AG04450 (cell line): ENCODE data around the gene JUP. TPM values are rescaled to one million over a fixed set of nuclear protein-coding genes. Genes with fewer than 3 reads are reported as not detected.

Experiments
- CTCF ChIA-PET: fragments of 300-600, 350-600 bp; formaldehyde crosslinking; extraction: SDS; loops from one replicate; lab custom pipeline; 2022; ENCODE audit warnings: antibody characterized with exemption, inconsistent platforms; lab: Charles Lee
- POLR2A ChIA-PET: fragments of 350-600 bp; formaldehyde crosslinking; extraction: SDS; loops from one replicate; lab custom pipeline; 2021; ENCODE audit warnings: antibody characterized with exemption, inconsistent platforms; lab: Yijun Ruan, JAX
- DNase-seq: peaks from one replicate; pipeline ENCODE4 v3.0.0-alpha.2; 2011; ENCODE audit warnings: low read depth, low spot score
- H3K27ac ChIP-seq: one replicate; pipeline ENCODE4 v1.5.1; 2012; ENCODE audit warnings: low read depth, low read length, control low read depth
- H3K27me3 ChIP-seq: one replicate; pipeline ENCODE4 v1.6.0; 2012; ENCODE audit warnings: low read length; ENCODE audit not compliant: control insufficient read depth, insufficient read depth
- H3K4me3 ChIP-seq: 2 replicates; pipeline ENCODE4 v1.5.1; 2011; ENCODE audit warnings: mild to moderate bottlenecking, low read depth, low read length, control low read depth
- H3K9me3 ChIP-seq: 2 replicates; pipeline ENCODE4 v1.5.1; 2012; ENCODE audit warnings: low read length; ENCODE audit not compliant: control insufficient read depth, insufficient read depth
- CTCF ChIP-seq: IDR thresholded peaks from 2 replicates; pipeline ENCODE4 v1.5.1; 2011; ENCODE audit warnings: low read depth, low read length, control low read depth, inconsistent platforms
- polyA plus RNA-seq: library from polyadenylated mRNA; depleted of rRNA; stranded (reverse); fragments of >200 nt; gene quantifications from 2 replicates; pipeline ENCODE4 v1.2.3, GENCODE V29; 2011

JUP gene
- polyA plus RNA-seq, 1 experiment, result 13.5 TPM

- CTCF ChIA-PET, result interaction anchor here (0.7 to 2.9 kb wide), 4 partner anchors 11 to 40 kb away, joined by 3 to 19 read pairs (median 10); partner anchors contain the start of genes FKBP10 and JUP
- H3K9me3 ChIP-seq, result no peaks in the 10 kb centered on the region; the same call in 1 of the 2 replicates
- DNase-seq, result peak; percentile 74
- TF ChIP-seq CTCF, result no peak
- POLR2A ChIA-PET, result interaction anchor here (0.7 to 1.3 kb wide), 2 partner anchors 13 to 27 kb away, joined by 3 to 8 read pairs; partner anchors contain the start of gene JUP
- peak overlapping the region; percentile 80 for H3K27ac ChIP-seq
- H3K27me3 ChIP-seq, result no peaks in the 10 kb centered on the region
- H3K4me3 ChIP-seq, result no peak overlapping the region
Measured at GRCh38 chr17:41773190-41773588, 13.3 kb downstream of the JUP start.

- no peak for TF ChIP-seq CTCF
- ChIA-PET CTCF (interaction anchor here (1.7 to 2.9 kb wide), 2 partner anchors 13 to 29 kb away, joined by 16 to 19 read pairs; partner anchors contain the start of gene JUP), POLR2A (no interaction called here)
- Histone ChIP-seq H3K27me3 (no peaks in the 10 kb centered on the region), H3K4me3 (no peak overlapping the region), H3K27ac (peak overlapping the region; percentile 80), H3K9me3 (no peaks in the 10 kb centered on the region; the same call in 1 of the 2 replicates)
- DNase-seq, result no peak
Measured at GRCh38 chr17:41772586-41773189, 13.8 kb downstream of the JUP start.

GRCh38 chr17:41772218-41772585 lies 14.3 kb downstream of the JUP start:
- Histone ChIP-seq H3K9me3 (no peaks in the 10 kb centered on the region; the same call in 1 of the 2 replicates), H3K27me3 (no peaks in the 10 kb centered on the region), H3K27ac (no peak overlapping the region), H3K4me3 (no peak overlapping the region)
- ChIA-PET POLR2A (no interaction called here), CTCF (no interaction called here)
- TF ChIP-seq CTCF, result no peak
- no peak for DNase-seq

- Histone ChIP-seq H3K9me3 (no peaks in the 10 kb centered on the region; the same call in 1 of the 2 replicates), H3K27me3 (no peaks in the 10 kb centered on the region), H3K27ac (no peak overlapping the region), H3K4me3 (no peak overlapping the region)
- no peak for DNase-seq
- TF ChIP-seq CTCF, result no peak
- ChIA-PET CTCF (no interaction called here), POLR2A (no interaction called here)
Measured at GRCh38 chr17:41771389-41772206, 14.9 kb downstream of the JUP start.

GRCh38 chr17:41769985-41770384 lies 16.5 kb downstream of the JUP start:
- no peak for TF ChIP-seq CTCF
- Histone ChIP-seq H3K27ac (no peak overlapping the region), H3K27me3 (no peaks in the 10 kb centered on the region), H3K9me3 (no peaks in the 10 kb centered on the region; the same call in 1 of the 2 replicates), H3K4me3 (no peak overlapping the region)
- DNase-seq, result no peak
- CTCF ChIA-PET, result no interaction called here
- POLR2A ChIA-PET, result no interaction called here
